ENCODE results near the gene PITPNC1. TPM values are rescaled to one million over a fixed set of nuclear protein-coding genes. Genes with fewer than 3 reads are reported as not detected.
"Not testable (repeated sequence)": the region's sequence is repeated elsewhere in the genome, so short reads cannot be mapped to it uniquely, and the experiment has no call there.

PITPNC1 gene
- total RNA-seq, 1 experiment from 2014 or later: 23.1 TPM

- intact Hi-C loops (cut with micrococcal nuclease): loop anchor here (5.0 kb wide), 1 partner anchor 58 kb away; no protein-coding TSS in a partner anchor
- BruUV-seq (replicated peaks): no TSS peak
- DNase-seq (no peak), ATAC-seq (no peak)
- no peak for TF ChIP-seq EZH2 (IDR thresholded peaks at IDR 0.05; ENCODE audit: low read length, unreplicated experiment)
- TF ChIP-seq EZH2phosphoT487 (IDR thresholded peaks at IDR 0.05; ENCODE audit: borderline replicate concordance, low read length): no peak
- no peak for TF ChIP-seq CTCF (conservative IDR thresholded peaks at IDR 0.05; ENCODE audit: low read depth, low read length)
- peaks cover 14% of the 10 kb centered on the region for H3K4me1 ChIP-seq (ENCODE audit: insufficient read depth, low read length)
- no peak overlapping the region for H2AFZ ChIP-seq (ENCODE audit: low read length)
- peaks cover 2% of the 10 kb centered on the region for H3F3A ChIP-seq (ENCODE audit: low read length, unreplicated experiment)
- H3K79me2 ChIP-seq (ENCODE audit: low read length): no peaks in the 10 kb centered on the region
- H3K27ac ChIP-seq (ENCODE audit: low read length): no peak overlapping the region
- ChIA-PET POLR2A (ENCODE audit: unreplicated experiment) (interaction anchor here (0.5 kb wide), 1 partner anchor 19 kb away, joined by 3 read pairs; no protein-coding TSS in a partner anchor), CTCF (interaction anchor here (0.6 kb wide), 1 partner anchor 56 kb away, joined by 5 read pairs; no protein-coding TSS in a partner anchor)
- H3K9ac ChIP-seq (ENCODE audit: low read length): no peak overlapping the region
- H3K27me3 ChIP-seq (ENCODE audit: low read length): no peaks in the 10 kb centered on the region
- peaks cover 10% of the 10 kb centered on the region; the same call in 1 of the 2 replicates for H3K36me3 ChIP-seq (ENCODE audit: low read depth, low read length)
- no peaks in the 10 kb centered on the region for H3K9me2 ChIP-seq (replicated peaks; ENCODE audit: low read length)
- no peak overlapping the region for H3K4me2 ChIP-seq (ENCODE audit: low read length)
- no peaks in the 10 kb centered on the region for H4K20me1 ChIP-seq (ENCODE audit: low read length)
- H3K9me3 ChIP-seq (ENCODE audit: low read length): no peaks in the 10 kb centered on the region
- H3K4me3 ChIP-seq (ENCODE audit: low read length): no peak overlapping the region
These were observed 41.7 kb upstream of the PITPNC1 start for GRCh38 chr17:67335245-67335835.

DNA sequence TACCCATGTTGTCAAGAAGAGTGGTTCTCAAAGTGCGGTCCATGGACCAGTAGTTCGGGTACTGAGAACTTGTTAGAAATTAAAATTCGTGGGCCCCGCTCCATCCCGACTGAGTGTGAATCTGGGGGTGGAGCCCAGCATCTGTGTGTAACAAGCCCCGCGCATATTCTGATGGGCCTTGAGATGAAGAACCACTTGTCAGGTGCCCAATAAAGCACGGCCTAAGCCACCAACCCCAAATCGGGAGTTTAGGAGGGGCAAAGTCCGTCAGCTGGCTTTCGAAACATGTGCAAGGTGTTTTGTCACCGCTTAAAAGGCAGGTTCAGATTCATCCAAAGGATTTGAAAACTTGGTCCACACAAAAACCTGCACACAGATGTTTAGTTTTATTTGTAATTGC is 40.2 kb upstream of the PITPNC1 start:
- H3K27ac ChIP-seq (ENCODE audit: low read length): no peak overlapping the region
- no peak overlapping the region for H2AFZ ChIP-seq (ENCODE audit: low read length)
- H3K27me3 ChIP-seq (ENCODE audit: low read length): no peaks in the 10 kb centered on the region
- H3K9me2 ChIP-seq (replicated peaks; ENCODE audit: low read length): no peaks in the 10 kb centered on the region
- H4K20me1 ChIP-seq (ENCODE audit: low read length): 0 out of 2 replicates have a peak, but pooled peaks cover 4% of the 10 kb centered on the region
- ATAC-seq (no peak), DNase-seq (no peak)
- no peak overlapping the region for H3K4me3 ChIP-seq (ENCODE audit: low read length)
- H3K9me3 ChIP-seq (ENCODE audit: low read length): no peaks in the 10 kb centered on the region
- intact Hi-C loops (cut with micrococcal nuclease): loop anchor here (5.0 kb wide), 1 partner anchor 60 kb away; no protein-coding TSS in a partner anchor
- ChIA-PET POLR2A (ENCODE audit: unreplicated experiment) (no interaction called here), CTCF (no interaction called here)
- TF ChIP-seq EZH2 (IDR thresholded peaks at IDR 0.05; ENCODE audit: low read length, unreplicated experiment) (no peak), EZH2phosphoT487 (IDR thresholded peaks at IDR 0.05; ENCODE audit: borderline replicate concordance, low read length) (no peak), CTCF (conservative IDR thresholded peaks at IDR 0.05; ENCODE audit: low read depth, low read length) (no peak)
- H3K4me1 ChIP-seq (ENCODE audit: insufficient read depth, low read length): peaks cover 14% of the 10 kb centered on the region
- no peak overlapping the region for H3K9ac ChIP-seq (ENCODE audit: low read length)
- peaks cover 23% of the 10 kb centered on the region for H3K36me3 ChIP-seq (ENCODE audit: low read depth, low read length)
- no peaks in the 10 kb centered on the region for H3K79me2 ChIP-seq (ENCODE audit: low read length)
- no peak overlapping the region for H3K4me2 ChIP-seq (ENCODE audit: low read length)
- H3F3A ChIP-seq (ENCODE audit: low read length, unreplicated experiment): peaks cover 7% of the 10 kb centered on the region
- TSS peak; percentile 17 for BruUV-seq (replicated peaks)

DNA sequence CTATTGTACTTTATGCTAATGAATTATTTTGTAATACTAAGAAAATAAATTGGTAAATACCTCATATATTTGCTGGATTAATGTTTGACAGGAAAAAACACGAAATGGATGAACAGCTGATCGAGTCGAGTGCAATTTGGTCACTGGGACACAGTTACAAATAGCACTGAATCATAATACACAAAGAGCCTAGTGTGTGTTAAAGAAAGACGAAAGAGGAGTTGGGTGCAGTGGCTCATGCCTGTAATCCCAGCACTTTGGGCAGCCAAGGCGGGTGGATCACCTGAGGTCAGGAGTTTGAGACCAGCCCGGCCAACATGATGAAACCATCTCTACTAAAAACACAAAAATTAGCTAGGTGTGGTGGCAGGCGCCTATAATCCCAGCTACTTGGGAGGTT is 38.7 kb upstream of the PITPNC1 start:
- H2AFZ ChIP-seq (ENCODE audit: low read length); H3K27ac ChIP-seq (ENCODE audit: low read length); H3K79me2 ChIP-seq (ENCODE audit: low read length); H3K27me3 ChIP-seq (ENCODE audit: low read length); DNase-seq; H3K9ac ChIP-seq (ENCODE audit: low read length); H3K9me3 ChIP-seq (ENCODE audit: low read length); ATAC-seq; CTCF ChIA-PET; POLR2A ChIA-PET (ENCODE audit: unreplicated experiment); H3K4me3 ChIP-seq (ENCODE audit: low read length); H4K20me1 ChIP-seq (ENCODE audit: low read length); H3K9me2 ChIP-seq (replicated peaks; ENCODE audit: low read length); H3K4me2 ChIP-seq (ENCODE audit: low read length); BruUV-seq (replicated peaks): not testable (repeated sequence)
- TF ChIP-seq CTCF (conservative IDR thresholded peaks at IDR 0.05; ENCODE audit: low read depth, low read length): 0 out of 2 replicates have a peak, but pooled peaks have one; percentile 2
- peaks cover 14% of the 10 kb centered on the region for H3K4me1 ChIP-seq (ENCODE audit: insufficient read depth, low read length)
- intact Hi-C loops (cut with micrococcal nuclease): loop anchor here (5.0 kb wide), 1 partner anchor 61 kb away; no protein-coding TSS in a partner anchor
- peaks cover 36% of the 10 kb centered on the region for H3K36me3 ChIP-seq (ENCODE audit: low read depth, low read length)
- H3F3A ChIP-seq (ENCODE audit: low read length, unreplicated experiment): peaks cover 11% of the 10 kb centered on the region

Measured in PC-3 (cell line).